Activated CD8-positive, alpha-beta memory T cell treated with anti-CD3 and anti-CD28 coated beads for 1 hour (primary cell): Measurements from ENCODE around the gene THSD4.

Experiments used
- DNase-seq, 2 donors: peaks; one replicate each; pipeline ENCODE4 v3.0.0-alpha.2; 2020; ENCODE audit warnings: low read depth in 1 of 2; ENCODE audit errors: extremely low read depth in 1 of 2

THSD4 gene

GRCh38 chr15:71097890-71098289 lies 17.4 kb upstream of the THSD4 start:
- DNase-seq, result no peak

GRCh38 chr15:71098920-71099319 lies 16.4 kb upstream of the THSD4 start:
- no peak for DNase-seq

GRCh38 chr15:71103102-71103676 lies 12.1 kb upstream of the THSD4 start:
- no peak for DNase-seq

GRCh38 chr15:71104636-71105035 lies 10.6 kb upstream of the THSD4 start:
- DNase-seq, result no peak

- DNase-seq, result no peak
Observed at GRCh38 chr15:71105444-71105843, 9.8 kb upstream of the THSD4 start.

- DNase-seq, result no peak
Observed at GRCh38 chr15:71106802-71107500, 8.3 kb upstream of the THSD4 start.

GRCh38 chr15:71107501-71107815 lies 7.8 kb upstream of the THSD4 start:
- DNase-seq, result no peak

- DNase-seq, result no peak
Observed at GRCh38 chr15:71109130-71109529, 6.1 kb upstream of the THSD4 start.

- DNase-seq, result no peak
Observed at GRCh38 chr15:71109905-71110304, 5.4 kb upstream of the THSD4 start.

GRCh38 chr15:71110405-71111180 lies 4.7 kb upstream of the THSD4 start:
- no peak for DNase-seq

GRCh38 chr15:71111181-71111565 lies 4.1 kb upstream of the THSD4 start:
- DNase-seq, result no peak

- DNase-seq, result no peak
Observed at GRCh38 chr15:71111950-71112349, 3.3 kb upstream of the THSD4 start.

- no peak for DNase-seq
Observed at GRCh38 chr15:71112429-71112828, 2.8 kb upstream of the THSD4 start.

- no peak for DNase-seq
Observed at GRCh38 chr15:71114066-71114680, 1.1 kb upstream of the THSD4 start.

- DNase-seq, result no peak
Observed at GRCh38 chr15:71115567-71116351, 488 bp downstream of the THSD4 start.

GRCh38 chr15:71116366-71116765 lies 1.1 kb downstream of the THSD4 start:
- DNase-seq, result no peak

- DNase-seq, result no peak
Observed at GRCh38 chr15:71116942-71117341, 1.7 kb downstream of the THSD4 start.

- no peak for DNase-seq
Observed at GRCh38 chr15:71117714-71118305, 2.5 kb downstream of the THSD4 start.

- DNase-seq, result no peak
Observed at GRCh38 chr15:71118345-71118744, 3.1 kb downstream of the THSD4 start.

- no peak for DNase-seq
Observed at GRCh38 chr15:71118881-71119632, 3.8 kb downstream of the THSD4 start.
